GM12891 (cell line): ENCODE data around the gene SLC27A1.

Experiments used
- PAX5 ChIP-seq: IDR thresholded peaks from 2 replicates; pipeline ENCODE4 v1.6.1; 2011; ENCODE audit warnings: low read length, moderate library complexity, mild to moderate bottlenecking; ENCODE audit not compliant: insufficient read depth, severe bottlenecking
- POLR2A ChIP-seq: IDR thresholded peaks from 2 replicates; pipeline ENCODE4 v1.6.1; 2011; ENCODE audit warnings: low read depth, low read length, control low read depth
- POLR2AphosphoS5 ChIP-seq: IDR thresholded peaks from 2 replicates; pipeline ENCODE4 v1.6.1; 2011; ENCODE audit warnings: low read depth, low read length, control low read depth
- SPI1 ChIP-seq: IDR thresholded peaks from 2 replicates; pipeline ENCODE4 v1.6.1; 2011; ENCODE audit warnings: low read depth, low read length, control low read depth

DNA sequence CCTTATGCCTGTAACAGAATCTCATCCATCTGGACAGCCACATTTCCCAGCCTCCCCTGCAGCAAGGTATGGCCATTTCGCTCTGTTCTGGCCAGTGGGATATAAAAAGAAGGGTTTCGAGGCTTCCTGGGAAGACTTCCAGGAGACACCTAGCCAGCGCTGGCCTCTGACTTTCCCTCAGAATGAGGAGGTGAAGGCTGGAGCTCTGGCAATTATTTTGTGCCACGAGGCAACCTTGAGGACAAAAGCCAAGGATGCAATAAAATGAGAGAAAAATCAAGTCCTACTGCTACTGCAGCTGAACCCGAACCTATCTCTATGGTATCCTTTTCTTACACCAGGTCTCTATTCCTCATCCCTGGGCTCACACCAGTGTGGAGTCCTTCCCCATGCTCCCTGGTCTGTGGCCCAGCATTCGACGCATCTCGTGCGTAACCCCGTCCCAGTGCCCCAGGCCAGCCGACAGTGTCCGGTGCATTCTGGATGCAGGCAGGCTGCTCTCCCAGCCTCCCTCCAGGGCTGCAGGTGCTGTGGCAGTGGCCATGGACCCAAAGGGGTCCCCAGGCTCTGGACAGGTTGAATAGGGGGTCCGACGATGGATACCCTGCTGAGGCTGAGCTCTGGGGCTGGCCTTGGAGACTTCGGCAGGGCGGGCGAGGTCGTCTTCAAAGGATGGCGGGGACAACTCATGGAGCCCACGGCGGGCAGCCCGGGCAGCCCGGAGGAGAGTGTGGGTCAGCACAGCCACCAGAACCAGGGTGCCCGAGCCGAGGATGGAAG lies 34.0 kb upstream of the SLC27A1 start:
- TF ChIP-seq PAX5: no peak
- TF ChIP-seq POLR2AphosphoS5: no peak
- no peak for TF ChIP-seq POLR2A
- TF ChIP-seq SPI1: no peak
